ENCODE results near the gene IFNL3.

DNA sequence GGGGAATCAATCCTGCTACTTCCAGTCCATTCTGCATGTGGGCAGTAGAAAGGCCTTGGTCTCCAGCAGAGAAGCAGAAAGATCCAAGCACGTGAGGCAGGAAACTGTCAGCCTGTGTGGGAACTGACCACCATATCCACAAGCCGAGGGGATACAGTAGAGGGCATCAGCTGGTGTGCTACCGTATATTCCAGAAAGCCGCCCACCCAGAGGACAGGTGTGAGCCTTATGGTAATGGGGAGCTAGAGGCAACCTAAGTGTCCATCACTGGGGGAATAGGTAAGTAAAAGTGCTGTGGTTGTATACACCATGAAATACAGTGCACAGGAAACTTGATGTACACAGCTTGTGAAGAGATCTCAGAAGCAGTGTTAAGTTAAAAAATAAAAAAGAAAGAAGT, 48.6 kb upstream of the IFNL3 start:
- TF ChIP-seq CTCF (IDR thresholded peaks at IDR 0.05; ENCODE audit: insufficient read depth, low read length) (no peak), POLR2AphosphoS5 (IDR thresholded peaks at IDR 0.05; ENCODE audit: low read depth) (no peak)

All from HL-60 (cell line).